Ishikawa (cell line): ENCODE measurements around the gene P2RY1.

Experiments used
- CEBPB ChIP-seq: IDR thresholded peaks from 2 replicates; pipeline ENCODE4 v1.6.1; 2012
- FOXM1 ChIP-seq: IDR thresholded peaks from 2 replicates; pipeline ENCODE4 v1.6.1; 2012; ENCODE audit warnings: low read depth, borderline replicate concordance
- NFIC ChIP-seq: IDR thresholded peaks from 2 replicates; pipeline ENCODE4 v1.6.1; 2012
- REST ChIP-seq: IDR thresholded peaks from 2 replicates; pipeline ENCODE4 v1.6.1; 2012; ENCODE audit warnings: low read depth, mild to moderate bottlenecking
- TAF1 ChIP-seq: IDR thresholded peaks from 2 replicates; pipeline ENCODE4 v1.6.1; 2012; ENCODE audit warnings: low read depth, mild to moderate bottlenecking
- YY1 ChIP-seq: IDR thresholded peaks from 2 replicates; pipeline ENCODE4 v1.6.1; 2012; ENCODE audit warnings: low read depth
- ZBTB7A ChIP-seq: IDR thresholded peaks from 2 replicates; pipeline ENCODE4 v1.6.1; 2012; ENCODE audit warnings: low read depth

GRCh38 chr3:152849996-152850578 lies 15.2 kb downstream of the P2RY1 start:
- TF ChIP-seq FOXM1 (no peak), TAF1 (no peak), YY1 (no peak), ZBTB7A (no peak), REST (no peak), CEBPB (no peak), NFIC (no peak)
